Caco-2 (cell line): ENCODE measurements around the gene MREG. TPM values are rescaled to one million over a fixed set of nuclear protein-coding genes. Genes with fewer than 3 reads are reported as not detected.
"Not testable (repeated sequence)": the region's sequence is repeated elsewhere in the genome, so short reads cannot be mapped to it uniquely, and the experiment has no call there.

Source experiments
- BruUV-seq: library from RNA; stranded (reverse); fragments of 400-500 nt; replicated peaks from 2 replicates; lab custom pipeline; 2021; lab: Mats Ljungman, UMichigan
- CTCF ChIA-PET: fragments of 300-600 bp; sonication (Branson Sonifier 250); formaldehyde crosslinking; loops from one replicate; lab custom pipeline; 2022; ENCODE audit warnings: antibody characterized with exemption; lab: Charles Lee
- POLR2A ChIA-PET: fragments of 300-600 bp; sonication (Branson Sonifier 250); formaldehyde crosslinking; loops from one replicate; lab custom pipeline; 2022; ENCODE audit warnings: antibody characterized with exemption; lab: Charles Lee
- DNase-seq, 2 experiments: peaks; one replicate each; pipeline versions ENCODE4 v3.0.0 to v3.0.0-alpha.2; 2020 to 2022
- H3K27me3 ChIP-seq: replicated peaks from 2 replicates; pipeline ENCODE4 v1.6.0; 2011; ENCODE audit warnings: low read length; ENCODE audit not compliant: control insufficient read depth, insufficient read depth
- H3K36me3 ChIP-seq: 2 replicates; pipeline ENCODE4 v1.5.1; 2011; ENCODE audit warnings: low read length; ENCODE audit not compliant: control insufficient read depth, insufficient read depth
- H3K4me1 ChIP-seq: fragments of 250-450 bp; sonication (Bioruptor Pico); 2 replicates; pipeline ENCODE4 v1.5.1; 2020; ENCODE audit warnings: mild to moderate bottlenecking
- H3K4me3 ChIP-seq: 2 replicates; pipeline ENCODE4 v1.5.1; 2011; ENCODE audit warnings: low read depth, mild to moderate bottlenecking, control low read depth, low read length
- H3K9me3 ChIP-seq: fragments of 250-450 bp; sonication (Bioruptor Pico); 2 replicates; pipeline ENCODE4 v1.5.1; 2020; ENCODE audit warnings: mild to moderate bottlenecking, moderate library complexity
- H3K27ac Mint-ChIP-seq: one replicate; pipeline ENCODE4 v1.8.0; 2022; ENCODE audit warnings: mixed read lengths; ENCODE audit not compliant: unreplicated experiment
- H3K27me3 Mint-ChIP-seq: one replicate; pipeline ENCODE4 v1.8.0; 2022; ENCODE audit warnings: mixed read lengths; ENCODE audit not compliant: insufficient read depth, unreplicated experiment
- H3K36me3 Mint-ChIP-seq: one replicate; pipeline ENCODE4 v1.8.0; 2022; ENCODE audit warnings: mild to moderate bottlenecking, mixed read lengths; ENCODE audit not compliant: insufficient read depth, unreplicated experiment
- H3K4me1 Mint-ChIP-seq: one replicate; pipeline ENCODE4 v1.8.0; 2022; ENCODE audit warnings: low read depth, mixed read lengths; ENCODE audit not compliant: unreplicated experiment
- H3K4me3 Mint-ChIP-seq: one replicate; pipeline ENCODE4 v1.8.0; 2022; ENCODE audit warnings: mild to moderate bottlenecking, moderate library complexity, mixed read lengths; ENCODE audit not compliant: unreplicated experiment
- H3K9me3 Mint-ChIP-seq: one replicate; pipeline ENCODE4 v1.8.0; 2022; ENCODE audit warnings: mixed read lengths; ENCODE audit not compliant: unreplicated experiment
- intact Hi-C: fragments of 100-400 bp; cut with micrococcal nuclease; formaldehyde crosslinking; loops from one replicate; pipeline ENCODE4 v1.10.0; 2022; ENCODE audit not compliant: unreplicated experiment
- total RNA-seq: library from RNA; stranded (reverse); gene quantifications from 2 replicates; pipeline ENCODE4 v1.2.3, GENCODE V29; 2022
- TF ChIP-seq, protein P1 (sequence below), 2 experiments: fragments of 200-600 bp in 1 of 2; IDR thresholded peaks; 1 replicate in 1 of 2; 2 replicates in 1 of 2; pipeline versions ENCODE4 v1.5.1 to v1.8.0; 2011 to 2022; ENCODE audit warnings: antibody characterized with exemption in 1 of 2, control low read depth in 1 of 2, inconsistent platforms in 1 of 2, low read depth in 1 of 2, low read length in 1 of 2, mild to moderate bottlenecking in 1 of 2, moderate library complexity in 1 of 2; ENCODE audit not compliant: insufficient read depth in 1 of 2, severe bottlenecking in 1 of 2, unreplicated experiment in 1 of 2

The MREG gene
- total RNA-seq, 1 experiment from 2014 or later: 43.8 TPM

- intact Hi-C loops: loop anchor here (5.0 kb wide), 1 partner anchor 577 kb away; the partner anchor contains the start of gene FN1
- Mint-ChIP-seq H3K9me3 (no peaks in the 10 kb centered on the region), H3K36me3 (no peaks in the 10 kb centered on the region), H3K27me3 (no peaks in the 10 kb centered on the region), H3K27ac (no peak overlapping the region), H3K4me3 (peak overlapping the region; percentile 84), H3K4me1 (peaks cover 26% of the 10 kb centered on the region)
- POLR2A ChIA-PET: no interaction called here
- TF ChIP-seq, protein P1, sequence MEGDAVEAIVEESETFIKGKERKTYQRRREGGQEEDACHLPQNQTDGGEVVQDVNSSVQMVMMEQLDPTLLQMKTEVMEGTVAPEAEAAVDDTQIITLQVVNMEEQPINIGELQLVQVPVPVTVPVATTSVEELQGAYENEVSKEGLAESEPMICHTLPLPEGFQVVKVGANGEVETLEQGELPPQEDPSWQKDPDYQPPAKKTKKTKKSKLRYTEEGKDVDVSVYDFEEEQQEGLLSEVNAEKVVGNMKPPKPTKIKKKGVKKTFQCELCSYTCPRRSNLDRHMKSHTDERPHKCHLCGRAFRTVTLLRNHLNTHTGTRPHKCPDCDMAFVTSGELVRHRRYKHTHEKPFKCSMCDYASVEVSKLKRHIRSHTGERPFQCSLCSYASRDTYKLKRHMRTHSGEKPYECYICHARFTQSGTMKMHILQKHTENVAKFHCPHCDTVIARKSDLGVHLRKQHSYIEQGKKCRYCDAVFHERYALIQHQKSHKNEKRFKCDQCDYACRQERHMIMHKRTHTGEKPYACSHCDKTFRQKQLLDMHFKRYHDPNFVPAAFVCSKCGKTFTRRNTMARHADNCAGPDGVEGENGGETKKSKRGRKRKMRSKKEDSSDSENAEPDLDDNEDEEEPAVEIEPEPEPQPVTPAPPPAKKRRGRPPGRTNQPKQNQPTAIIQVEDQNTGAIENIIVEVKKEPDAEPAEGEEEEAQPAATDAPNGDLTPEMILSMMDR (IDR thresholded peaks at IDR 0.05; ENCODE audit: insufficient read depth in 1 of 2, low read depth in 1 of 2, low read length in 1 of 2, severe bottlenecking in 1 of 2, unreplicated experiment in 1 of 2): no peak
- BruUV-seq: no TSS peak
- no peak for DNase-seq
- Histone ChIP-seq H3K36me3 (0 out of 2 replicates have a peak, but pooled peaks cover 2% of the 10 kb centered on the region), H3K27me3 (no peaks in the 10 kb centered on the region), H3K9me3 (no peaks in the 10 kb centered on the region), H3K4me3 (no peak overlapping the region), H3K4me1 (peaks cover 8% of the 10 kb centered on the region)
- CTCF ChIA-PET: interaction anchor here (2.4 kb wide), 1 partner anchor 9 kb away, joined by 8 read pairs; no protein-coding TSS in a partner anchor
Measured at GRCh38 chr2:216014006-216014405, 655 bp upstream of the MREG start.

- Histone ChIP-seq H3K4me3 (peak overlapping the region; percentile 97), H3K4me1 (peaks cover 8% of the 10 kb centered on the region), H3K36me3 (0 out of 2 replicates have a peak, but pooled peaks cover 2% of the 10 kb centered on the region), H3K27me3 (no peaks in the 10 kb centered on the region), H3K9me3 (no peaks in the 10 kb centered on the region)
- no peak for DNase-seq
- no peaks in the 10 kb centered on the region for H3K27me3 Mint-ChIP-seq
- H3K36me3 Mint-ChIP-seq: no peaks in the 10 kb centered on the region
- TF ChIP-seq, protein P1 (IDR thresholded peaks at IDR 0.05; ENCODE audit: insufficient read depth in 1 of 2, low read depth in 1 of 2, low read length in 1 of 2, severe bottlenecking in 1 of 2, unreplicated experiment in 1 of 2): no peak
- peak overlapping the region; percentile 88 for H3K27ac Mint-ChIP-seq
- H3K9me3 Mint-ChIP-seq: no peaks in the 10 kb centered on the region
- peak overlapping the region; percentile 84 for H3K4me3 Mint-ChIP-seq
- ChIA-PET CTCF (interaction anchor here (1.0 to 2.4 kb wide), 3 partner anchors 9 to 16 kb away, joined by 4 to 8 read pairs (median 5); no protein-coding TSS in a partner anchor), POLR2A (interaction anchor here (1.3 kb wide), 1 partner anchor 102 kb away, joined by 3 read pairs; no protein-coding TSS in a partner anchor)
- peaks cover 26% of the 10 kb centered on the region for H3K4me1 Mint-ChIP-seq
- intact Hi-C loops: loop anchor here (1.0 to 5.0 kb wide), 4 partner anchors 11 to 575 kb away; partner anchors contain the start of gene FN1
- TSS peak; percentile 100 for BruUV-seq
Measured at GRCh38 chr2:216012830-216013079, 596 bp downstream of the MREG start.

GRCh38 chr2:216012133-216012829 lies 1.1 kb downstream of the MREG start:
- Mint-ChIP-seq H3K4me1 (peaks cover 26% of the 10 kb centered on the region), H3K36me3 (no peaks in the 10 kb centered on the region), H3K9me3 (no peaks in the 10 kb centered on the region), H3K27me3 (no peaks in the 10 kb centered on the region), H3K4me3 (peak overlapping the region; percentile 84), H3K27ac (peak overlapping the region; percentile 88)
- Histone ChIP-seq H3K27me3 (no peaks in the 10 kb centered on the region), H3K36me3 (0 out of 2 replicates have a peak, but pooled peaks cover 2% of the 10 kb centered on the region), H3K4me1 (peaks cover 8% of the 10 kb centered on the region), H3K9me3 (no peaks in the 10 kb centered on the region), H3K4me3 (peak overlapping the region; percentile 97)
- BruUV-seq: TSS peak; percentile 57
- intact Hi-C loops: loop anchor here (2.0 to 5.0 kb wide), 2 partner anchors 29 to 575 kb away; partner anchors contain the start of gene FN1
- TF ChIP-seq, protein P1 (IDR thresholded peaks at IDR 0.05; ENCODE audit: insufficient read depth in 1 of 2, low read depth in 1 of 2, low read length in 1 of 2, severe bottlenecking in 1 of 2, unreplicated experiment in 1 of 2): peak in 1 of 2 experiments; percentile 29
- POLR2A ChIA-PET: interaction anchor here (1.3 kb wide), 1 partner anchor 102 kb away, joined by 3 read pairs; no protein-coding TSS in a partner anchor
- CTCF ChIA-PET: interaction anchor here (1.0 to 2.4 kb wide), 3 partner anchors 9 to 17 kb away, joined by 4 to 8 read pairs (median 5); no protein-coding TSS in a partner anchor
- peak; percentile 67 to 77 for DNase-seq

- POLR2A ChIA-PET, H3K9me3 Mint-ChIP-seq, H3K9me3 ChIP-seq, H3K27ac Mint-ChIP-seq, BruUV-seq, DNase-seq, intact Hi-C loops, CTCF ChIA-PET, H3K36me3 Mint-ChIP-seq, H3K4me3 Mint-ChIP-seq, H3K4me1 ChIP-seq, H3K4me3 ChIP-seq, H3K27me3 Mint-ChIP-seq, H3K36me3 ChIP-seq, H3K27me3 ChIP-seq: not testable (repeated sequence)
- peaks cover 28% of the 10 kb centered on the region for H3K4me1 Mint-ChIP-seq
Measured at GRCh38 chr2:216009215-216009614, 4.1 kb downstream of the MREG start.
